Activated naive CD8-positive, alpha-beta T cell treated with anti-CD3 and anti-CD28 coated beads, Interleukin-2, amount 10 ng/mL, durations not matched to agents 7 days and 5 days (primary cell): Measurements from ENCODE around the gene TBC1D30. TPM values are rescaled to one million over a fixed set of nuclear protein-coding genes. Genes with fewer than 3 reads are reported as not detected.

Source experiments
- ATAC-seq: fragments of 150-1000 bp; cut with Tn5 transposase; one replicate; pipeline ENCODE4 v1.10.0; 2021; ENCODE audit warnings: low read depth, moderate library complexity
- POLR2A ChIA-PET: fragments of 350-600 bp; sonication (Branson Sonifier 250); formaldehyde crosslinking; loops from one replicate; lab custom pipeline; 2021; ENCODE audit warnings: antibody characterized with exemption; lab: Charles Lee
- DNase-seq: peaks from one replicate; pipeline ENCODE4 v3.0.0; 2021
- H3K27ac Mint-ChIP-seq: one replicate; pipeline ENCODE4 v1.8.0; 2022; ENCODE audit warnings: mild to moderate bottlenecking, mixed read lengths
- H3K27me3 Mint-ChIP-seq: one replicate; pipeline ENCODE4 v1.8.0; 2022; ENCODE audit warnings: mild to moderate bottlenecking, moderate library complexity, mixed read lengths
- H3K36me3 Mint-ChIP-seq: one replicate; pipeline ENCODE4 v1.8.0; 2021; ENCODE audit warnings: mild to moderate bottlenecking, mixed read lengths
- H3K4me1 Mint-ChIP-seq: one replicate; pipeline ENCODE4 v1.8.0; 2021; ENCODE audit warnings: mixed read lengths
- H3K4me3 Mint-ChIP-seq: one replicate; pipeline ENCODE4 v1.8.0; 2022; ENCODE audit warnings: mild to moderate bottlenecking, moderate library complexity, mixed read lengths
- H3K9me3 Mint-ChIP-seq: one replicate; pipeline ENCODE4 v1.8.0; 2021; ENCODE audit warnings: mixed read lengths
- total RNA-seq, 2 experiments: library from RNA; stranded (reverse); gene quantifications; one replicate each; pipeline ENCODE4 v1.2.3, GENCODE V29; 2021

Gene TBC1D30
- total RNA-seq, 2 experiments from 2014 or later: 0.17 to 0.23 TPM

DNA sequence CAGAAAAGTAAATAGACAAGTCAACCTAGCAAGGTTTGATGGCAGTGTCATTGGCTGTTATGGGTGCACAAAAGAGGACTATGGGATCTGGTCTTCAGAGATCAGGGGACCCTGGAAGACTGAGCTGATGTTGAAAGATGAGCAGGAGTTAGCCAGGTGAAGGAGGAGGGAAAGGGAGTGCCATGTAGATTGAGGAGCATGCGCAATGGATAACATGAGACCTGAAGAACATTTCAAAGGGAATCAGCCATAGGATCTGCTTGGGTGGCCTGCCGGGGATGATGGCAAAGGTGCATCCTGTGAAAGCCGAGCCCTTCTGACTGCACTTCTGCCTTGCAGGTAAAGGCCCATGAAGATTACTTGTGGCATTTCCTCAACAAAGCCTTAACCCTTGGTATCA, 90.8 kb downstream of the TBC1D30 start:
- H3K4me1 Mint-ChIP-seq: no peaks in the 10 kb centered on the region
- no peak overlapping the region for H3K27ac Mint-ChIP-seq
- DNase-seq (no peak), ATAC-seq (no peak)
- H3K4me3 Mint-ChIP-seq: no peak overlapping the region
- no peaks in the 10 kb centered on the region for H3K36me3 Mint-ChIP-seq
- no peaks in the 10 kb centered on the region for H3K9me3 Mint-ChIP-seq
- POLR2A ChIA-PET: no interaction called here
- H3K27me3 Mint-ChIP-seq: peaks cover 17% of the 10 kb centered on the region

DNA sequence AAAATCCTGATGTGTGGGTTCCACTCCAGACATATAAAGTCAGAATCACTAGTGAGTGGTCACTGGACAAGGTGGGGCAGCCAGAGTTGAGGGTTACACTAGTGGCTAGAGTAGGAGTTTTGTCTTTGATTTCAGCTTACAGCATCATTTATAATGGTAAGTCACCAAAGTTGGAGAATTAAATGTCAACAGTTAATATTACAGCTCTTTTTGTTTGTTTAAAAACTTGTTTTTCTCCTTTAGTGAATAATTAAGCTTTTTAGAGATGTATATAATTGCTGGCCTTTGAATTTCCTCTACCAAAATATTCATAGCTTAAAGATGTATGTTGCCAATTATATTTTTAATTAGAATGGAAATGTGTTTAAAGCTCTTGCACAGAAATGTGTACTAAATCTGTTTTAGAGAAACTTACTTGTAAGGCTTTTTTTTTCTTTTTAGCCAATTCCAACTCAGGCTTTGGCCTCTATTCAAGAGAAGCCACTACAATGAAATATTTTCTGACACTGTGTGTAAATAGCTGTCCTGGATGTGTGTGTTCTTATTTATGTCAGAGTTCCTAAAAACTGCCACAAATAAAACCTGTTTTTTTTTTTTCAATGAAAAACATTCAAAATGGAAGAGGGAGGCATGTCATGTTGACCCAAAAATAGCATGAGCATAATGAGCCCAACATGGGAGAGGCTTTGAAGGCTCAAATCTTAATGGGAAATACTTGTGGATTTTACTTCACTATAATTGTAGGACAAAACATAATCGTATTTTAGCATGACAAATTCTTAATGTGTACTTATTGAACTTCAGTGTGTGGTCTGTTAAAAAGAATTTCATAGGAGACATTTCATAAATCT, 92.2 kb downstream of the TBC1D30 start:
- Mint-ChIP-seq H3K9me3 (no peaks in the 10 kb centered on the region), H3K4me3 (no peak overlapping the region), H3K4me1 (no peaks in the 10 kb centered on the region), H3K27ac (no peak overlapping the region), H3K36me3 (no peaks in the 10 kb centered on the region), H3K27me3 (peaks cover 15% of the 10 kb centered on the region)
- POLR2A ChIA-PET: no interaction called here
- no peak for ATAC-seq
- DNase-seq: no peak

GRCh38 chr12:64918344-64918743, 93.9 kb downstream of the TBC1D30 start:
- POLR2A ChIA-PET: no interaction called here
- H3K36me3 Mint-ChIP-seq: no peaks in the 10 kb centered on the region

DNA sequence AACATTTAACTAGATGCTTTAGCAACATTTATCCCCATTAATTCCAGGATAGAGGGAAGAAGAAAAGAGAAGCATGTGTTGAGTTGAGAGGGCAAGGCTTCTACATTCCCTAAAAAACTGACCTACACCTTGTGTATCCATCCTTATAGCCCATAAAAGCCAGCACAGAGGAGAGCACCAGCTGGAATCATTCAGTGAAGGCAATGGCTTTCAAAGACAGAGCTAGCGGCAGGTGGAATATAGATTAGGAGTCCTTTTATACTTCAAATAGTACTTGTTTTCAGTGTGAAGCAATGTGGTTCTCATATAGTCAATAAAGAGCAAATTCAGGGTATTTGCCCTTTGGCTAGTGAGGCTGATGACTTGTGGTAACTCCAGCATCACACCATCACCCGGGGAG, 94.4 kb downstream of the TBC1D30 start:
- DNase-seq: no peak
- Mint-ChIP-seq H3K9me3 (no peaks in the 10 kb centered on the region), H3K4me3 (no peak overlapping the region), H3K27ac (no peak overlapping the region), H3K36me3 (no peaks in the 10 kb centered on the region), H3K4me1 (no peaks in the 10 kb centered on the region), H3K27me3 (peaks cover 14% of the 10 kb centered on the region)
- no peak for ATAC-seq
- POLR2A ChIA-PET: no interaction called here

More at GRCh38 chr12:64918344-64918743, 93.9 kb downstream of the TBC1D30 start:
- peaks cover 14% of the 10 kb centered on the region for H3K27me3 Mint-ChIP-seq
- H3K9me3 Mint-ChIP-seq: no peaks in the 10 kb centered on the region
- H3K4me3 Mint-ChIP-seq: no peak overlapping the region
- ATAC-seq (no peak), DNase-seq (no peak)
- no peaks in the 10 kb centered on the region for H3K4me1 Mint-ChIP-seq
- H3K27ac Mint-ChIP-seq: no peak overlapping the region

DNA sequence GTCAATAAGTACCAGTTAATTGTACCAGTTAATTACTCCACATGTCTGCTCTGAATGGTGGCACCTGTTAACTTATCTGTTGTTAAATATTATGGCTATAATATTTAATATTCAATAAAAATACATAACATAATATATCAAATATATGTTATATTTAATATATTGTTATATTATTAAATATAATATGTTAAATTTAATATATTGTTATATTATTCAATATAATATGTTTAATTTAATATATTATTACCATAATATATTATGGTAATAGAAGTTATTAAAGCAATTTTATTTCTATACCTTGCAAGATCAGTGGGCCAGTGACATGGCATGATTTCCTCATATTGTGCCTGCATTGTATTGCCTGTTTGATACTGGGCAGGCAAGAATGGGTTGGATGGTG, 98.4 kb downstream of the TBC1D30 start:
- DNase-seq (no peak), ATAC-seq (no peak)
- POLR2A ChIA-PET: no interaction called here
- H3K27me3 Mint-ChIP-seq: peaks cover 12% of the 10 kb centered on the region
- no peaks in the 10 kb centered on the region for H3K36me3 Mint-ChIP-seq
- no peaks in the 10 kb centered on the region for H3K9me3 Mint-ChIP-seq
- H3K27ac Mint-ChIP-seq: no peak overlapping the region
- no peak overlapping the region for H3K4me3 Mint-ChIP-seq
- no peaks in the 10 kb centered on the region for H3K4me1 Mint-ChIP-seq

DNA sequence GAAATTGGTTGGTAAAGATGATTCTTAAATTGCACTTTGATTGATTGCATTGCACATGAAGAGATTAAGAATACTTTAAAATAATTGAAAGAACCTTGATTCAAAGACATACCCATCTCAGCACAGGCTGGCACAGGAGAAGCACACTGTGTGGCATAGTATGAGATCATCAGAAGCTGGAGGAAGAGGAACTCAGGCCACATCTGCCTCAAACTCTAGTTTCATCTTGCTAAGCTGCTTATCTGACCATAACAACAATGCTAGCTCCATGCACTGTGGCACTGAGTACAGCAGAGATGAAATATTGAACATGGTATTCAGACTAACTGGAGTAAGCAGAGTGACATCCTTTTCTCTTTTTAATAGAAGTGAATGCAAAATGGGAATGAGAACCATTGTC, 99.1 kb downstream of the TBC1D30 start:
- Mint-ChIP-seq H3K4me3 (no peak overlapping the region), H3K36me3 (no peaks in the 10 kb centered on the region), H3K27me3 (peaks cover 18% of the 10 kb centered on the region), H3K27ac (no peak overlapping the region), H3K4me1 (no peaks in the 10 kb centered on the region), H3K9me3 (no peaks in the 10 kb centered on the region)
- DNase-seq: no peak
- no peak for ATAC-seq
- POLR2A ChIA-PET: no interaction called here

Other genes starting within 250 kb of the TBC1D30 start
- gene RASSF3, start 214.2 kb upstream of the TBC1D30 start, total RNA-seq: 10 to 100 TPM; 69.5 to 74.1 TPM
- gene GNS, start 65.2 kb upstream of the TBC1D30 start, total RNA-seq: 10 to 100 TPM; 28.6 to 32.0 TPM